Heart right ventricle (tissue), 16 donors: Measurements from ENCODE around the gene PTPRD. TPM values are rescaled to one million over a fixed set of nuclear protein-coding genes. Genes with fewer than 3 reads are reported as not detected.

Experiments used
- ATAC-seq, 8 donors: fragments of 200-7000 bp; cut with Tn5 transposase; one replicate each; pipeline ENCODE4 v1.9.1; 2020; ENCODE audit warnings: mild to moderate bottlenecking in 8 of 8, moderate library complexity in 8 of 8, moderate number of reproducible peaks in 1 of 8
- DNase-seq, 2 donors: peaks; one replicate each; pipeline ENCODE4 v3.0.0-alpha.2; 2020
- H3K27ac ChIP-seq, 10 donors: fragments of 200-600 bp; sonication (generic) in 2 of 10; one replicate each; pipeline versions ENCODE4 v1.5.0 to v1.8.0; 2020 to 2022; ENCODE audit warnings: mild to moderate bottlenecking in 3 of 10
- H3K27me3 ChIP-seq, 7 donors: fragments of 200-600 bp; one replicate each; pipeline ENCODE4 v1.8.0; 2021 to 2022; ENCODE audit warnings: mild to moderate bottlenecking in 2 of 7
- H3K36me3 ChIP-seq, 9 donors: fragments of 200-600 bp; sonication (generic) in 1 of 9; one replicate each; pipeline versions ENCODE4 v1.5.0 to v1.8.0; 2020 to 2022; ENCODE audit warnings: mild to moderate bottlenecking in 2 of 9
- H3K4me1 ChIP-seq, 9 donors: fragments of 200-600 bp; sonication (generic) in 1 of 9; one replicate each; pipeline versions ENCODE4 v1.5.0 to v1.8.0; 2020 to 2022; ENCODE audit warnings: mild to moderate bottlenecking in 4 of 9
- H3K4me3 ChIP-seq, 10 donors: fragments of 200-600 bp; sonication (generic) in 2 of 10; one replicate each; pipeline versions ENCODE4 v1.5.0 to v1.8.0; 2020 to 2022; ENCODE audit warnings: mild to moderate bottlenecking in 7 of 10, moderate library complexity in 2 of 10
- H3K9me3 ChIP-seq, 11 donors: fragments of 200-600 bp in 10 of 11; sonication (generic) in 2 of 11; one replicate each; pipeline versions ENCODE4 v1.5.0 to v1.8.0; 2013 to 2022; ENCODE audit warnings: mild to moderate bottlenecking in 2 of 11, control low read depth in 1 of 11, moderate library complexity in 1 of 11
- whole genome bisulfite sequencing, 2 donors: extraction: QIAGEN DNeasy Blood & Tissue Kit; methylation state at CpG; one replicate each; pipeline ENCODE4 v1.1.7; 2013; ENCODE audit warnings: inconsistent platforms in 1 of 2; 5-methylcytosine and 5-hydroxymethylcytosine counted together
- intact Hi-C, 10 donors: fragments of 100-400 bp; cut with DNase I; formaldehyde crosslinking; loops; one replicate each; pipeline versions ENCODE4 v1.11.1 to v1.14.2; 2022
- polyA plus RNA-seq, 2 donors: library from polyadenylated mRNA; stranded (reverse); fragments of 200-250 nt; gene quantifications; one replicate each; pipeline ENCODE4 v1.2.3, GENCODE V29; 2013
- total RNA-seq, 10 donors: library from RNA; stranded (reverse); fragmentation: NEBNext Ultra II Directional in 3 of 10; extraction: Animal tissue kit (Norgen Biotek cat#: 25700) in 3 of 10; gene quantifications; one replicate each; pipeline versions ENCODE4 v1.2.1 to v1.2.4, GENCODE V29; 2021 to 2023
- TF ChIP-seq, protein P1 (sequence below), 9 donors: fragments of 200-600 bp; sonication (generic) in 2 of 9; IDR thresholded peaks; one replicate each; pipeline versions ENCODE4 v1.5.0 to v1.8.0; 2021 to 2022; ENCODE audit warnings: antibody characterized with exemption in 9 of 9, mild to moderate bottlenecking in 5 of 9, moderate library complexity in 1 of 9
- donor health status: Arrhythmogenic right ventricular cardiomyopathy.
- donor health status: ischemic (EF 13 %, LVEDD 7.1; RV severe dilation, severe dysfunction).
- donor health status: healthy with polysubstance abuse.
- donor health status: DM: no; HTN: yes; CAD: no.
- donor health status: DM: no; HTN: no; CAD: no.
- donor health status: ischemic (EF 25% LVEDD 6.9; RV normal size, moderate dysfunction).
- donor health status: ischemic (EF 25% LVEDD 5.7; RV mildly dilated, moderate dysfunction).
- donor health status: healthy.
- donor health status: DM: yes; HTN: yes; CAD: no.
- donor health status: Ischemic cardiomyopathy.
- donor health status: ischemic (EF 35%, LVEDD 5.7; RV mildly dilated, moderate dysfunction).
- donor health status: nonischemic (EF 11% LVEDD 7.7; RV severe dilation, severe dysfunction).
- donor health status: DM: yes; HTN: yes; CAD: no.
- donor health status: PGD.
- donor health status: ischemic (EF 29% LVEDD 5.4; RV normal size, mild dysfunction).
- donor health status: nonischemic (EF 23%, LVEDD 6.1; RV moderate dilation, normal function).

Gene PTPRD
- total and polyA plus RNA-seq, 12 donors: 1.4 to 25.2 (median 13.0) TPM

DNA sequence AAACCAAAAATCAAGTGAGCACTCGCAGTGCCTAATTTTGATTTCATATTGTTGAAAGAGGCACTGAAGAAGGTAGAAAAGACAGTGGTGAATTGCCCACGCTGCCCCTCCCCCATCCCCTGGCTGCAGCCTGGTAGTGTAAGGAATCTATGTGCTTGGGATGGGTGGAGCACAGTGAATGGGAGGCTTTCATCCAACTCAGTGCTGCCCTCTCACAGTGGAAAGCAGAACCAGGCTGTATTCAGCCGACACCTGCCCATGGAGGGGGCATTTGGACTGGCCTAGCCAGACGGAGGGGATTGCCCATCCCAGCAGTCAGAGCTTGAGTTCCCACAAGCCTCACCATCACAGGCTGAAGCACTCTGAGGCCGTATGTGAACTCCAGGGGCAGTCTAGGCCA is 2012.9 kb downstream of the PTPRD start:
- 92 to 93% methylated on average over 5 of the region's 5 CpGs for WGBS, 2 donors
- no peaks in the 10 kb centered on the region for H3K9me3 ChIP-seq
- intact Hi-C loops: no loop called here
- peaks cover 0 to 8% (median 0%) of the 10 kb centered on the region in 9 donors for H3K4me1 ChIP-seq
- no peak overlapping the region for H3K27ac ChIP-seq
- DNase-seq (no peak), ATAC-seq (peak in 1 of 8 donors; percentile 16)
- H3K4me3 ChIP-seq: no peak overlapping the region
- no peaks in the 10 kb centered on the region for H3K27me3 ChIP-seq
- TF ChIP-seq, protein P1, sequence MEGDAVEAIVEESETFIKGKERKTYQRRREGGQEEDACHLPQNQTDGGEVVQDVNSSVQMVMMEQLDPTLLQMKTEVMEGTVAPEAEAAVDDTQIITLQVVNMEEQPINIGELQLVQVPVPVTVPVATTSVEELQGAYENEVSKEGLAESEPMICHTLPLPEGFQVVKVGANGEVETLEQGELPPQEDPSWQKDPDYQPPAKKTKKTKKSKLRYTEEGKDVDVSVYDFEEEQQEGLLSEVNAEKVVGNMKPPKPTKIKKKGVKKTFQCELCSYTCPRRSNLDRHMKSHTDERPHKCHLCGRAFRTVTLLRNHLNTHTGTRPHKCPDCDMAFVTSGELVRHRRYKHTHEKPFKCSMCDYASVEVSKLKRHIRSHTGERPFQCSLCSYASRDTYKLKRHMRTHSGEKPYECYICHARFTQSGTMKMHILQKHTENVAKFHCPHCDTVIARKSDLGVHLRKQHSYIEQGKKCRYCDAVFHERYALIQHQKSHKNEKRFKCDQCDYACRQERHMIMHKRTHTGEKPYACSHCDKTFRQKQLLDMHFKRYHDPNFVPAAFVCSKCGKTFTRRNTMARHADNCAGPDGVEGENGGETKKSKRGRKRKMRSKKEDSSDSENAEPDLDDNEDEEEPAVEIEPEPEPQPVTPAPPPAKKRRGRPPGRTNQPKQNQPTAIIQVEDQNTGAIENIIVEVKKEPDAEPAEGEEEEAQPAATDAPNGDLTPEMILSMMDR (IDR thresholded peaks at IDR 0.05): no peak
- H3K36me3 ChIP-seq: no peaks in the 10 kb centered on the region

DNA sequence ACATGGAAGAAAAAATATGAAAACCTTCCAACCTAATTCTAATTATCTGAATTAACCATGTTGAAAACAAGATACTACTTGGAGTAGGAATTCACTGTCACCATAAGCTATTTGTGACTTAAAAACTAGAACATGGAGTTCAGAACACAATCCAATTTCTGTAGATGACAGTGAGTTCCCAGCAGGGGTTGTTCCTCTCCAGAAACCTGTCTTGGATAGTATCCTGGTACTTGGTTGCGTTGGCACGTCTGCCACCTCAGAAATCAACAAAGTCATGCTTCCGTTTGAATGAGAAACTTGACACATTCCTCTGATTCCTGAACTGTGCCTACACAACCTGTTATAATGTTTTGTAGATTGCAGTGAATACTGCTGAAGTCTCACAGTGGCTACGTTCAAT is 2023.3 kb downstream of the PTPRD start:
- Histone ChIP-seq H3K27me3 (no peaks in the 10 kb centered on the region), H3K4me3 (no peak overlapping the region), H3K4me1 (no peaks in the 10 kb centered on the region), H3K27ac (no peak overlapping the region), H3K36me3 (no peaks in the 10 kb centered on the region), H3K9me3 (no peaks in the 10 kb centered on the region)
- TF ChIP-seq, protein P1 (IDR thresholded peaks at IDR 0.05): no peak
- intact Hi-C loops: no loop called here
- WGBS, 2 donors: 79 to 85% methylated on average over 4 of the region's 4 CpGs
- ATAC-seq: no peak
- DNase-seq: no peak

DNA sequence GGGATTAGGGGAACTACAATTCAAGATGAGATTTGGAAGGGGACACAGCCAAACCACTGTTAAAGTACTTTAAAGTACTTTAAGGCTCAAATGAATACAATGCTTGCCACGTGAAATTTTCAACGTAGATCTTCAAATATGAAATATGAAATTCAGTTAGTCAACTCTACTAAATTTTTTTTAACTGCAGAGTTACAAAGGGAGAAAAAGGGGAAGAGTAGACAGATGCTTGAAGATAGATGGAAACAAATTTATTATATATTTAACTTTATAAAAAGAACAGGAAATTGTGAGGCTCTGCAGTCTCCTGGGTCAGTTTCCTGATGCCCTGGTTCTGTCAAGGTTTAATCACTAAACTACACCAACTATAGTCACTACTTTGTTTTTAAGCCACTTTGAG is 2027.8 kb downstream of the PTPRD start:
- ATAC-seq: no peak
- intact Hi-C loops: no loop called here
- Histone ChIP-seq H3K36me3 (no peaks in the 10 kb centered on the region), H3K27ac (no peak overlapping the region), H3K9me3 (no peaks in the 10 kb centered on the region), H3K27me3 (no peaks in the 10 kb centered on the region), H3K4me3 (no peak overlapping the region), H3K4me1 (no peaks in the 10 kb centered on the region)
- DNase-seq: no peak
- 77 to 80% methylated on average over 2 of the region's 2 CpGs for WGBS, 2 donors
- TF ChIP-seq, protein P1 (IDR thresholded peaks at IDR 0.05): no peak

DNA sequence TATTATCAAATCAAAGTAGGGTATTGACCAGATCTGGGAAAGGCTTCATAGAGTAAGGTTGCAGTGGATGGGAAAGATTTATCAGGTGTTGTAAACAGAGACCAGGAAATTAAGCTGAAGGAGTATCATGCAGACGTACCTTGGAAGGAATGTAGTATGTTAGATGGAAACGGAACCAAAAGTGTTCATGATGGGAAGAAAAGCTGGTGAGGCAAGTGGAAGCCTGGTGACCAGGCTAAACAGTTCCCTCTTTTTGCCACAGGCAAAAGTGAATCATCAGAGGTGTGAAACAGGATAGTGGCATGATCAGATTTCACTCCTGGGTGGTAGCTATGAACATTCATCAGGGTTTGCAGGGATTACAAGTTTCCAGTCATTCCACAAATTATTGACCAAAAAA is 2033.1 kb downstream of the PTPRD start:
- 84 to 87% methylated on average over 2 of the region's 2 CpGs for WGBS, 2 donors
- intact Hi-C loops: no loop called here
- DNase-seq: no peak
- Histone ChIP-seq H3K4me1 (no peaks in the 10 kb centered on the region), H3K9me3 (no peaks in the 10 kb centered on the region), H3K36me3 (no peaks in the 10 kb centered on the region), H3K27ac (no peak overlapping the region), H3K27me3 (no peaks in the 10 kb centered on the region), H3K4me3 (no peak overlapping the region)
- TF ChIP-seq, protein P1 (IDR thresholded peaks at IDR 0.05): no peak
- no peak for ATAC-seq

DNA sequence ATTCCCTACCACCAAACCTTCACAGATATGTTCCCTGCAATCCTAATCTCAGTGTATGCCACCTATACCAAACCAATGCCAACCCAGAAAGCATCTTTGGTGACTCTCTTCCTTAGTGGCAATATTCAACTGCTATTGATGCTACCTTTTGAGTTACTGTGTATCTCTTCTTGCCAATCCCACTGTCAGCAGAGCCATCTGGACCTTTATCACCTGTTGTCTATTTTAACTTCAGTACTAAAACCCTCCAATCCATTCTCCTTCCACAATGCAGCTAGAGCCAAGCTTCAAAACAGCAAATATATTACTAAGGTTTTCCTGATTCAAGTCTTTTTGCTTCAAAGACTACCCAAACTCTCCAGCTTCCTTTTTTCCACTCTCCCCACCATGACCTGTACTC is 2036.1 kb downstream of the PTPRD start:
- no peaks in the 10 kb centered on the region for H3K36me3 ChIP-seq
- intact Hi-C loops: no loop called here
- H3K9me3 ChIP-seq: no peaks in the 10 kb centered on the region
- peaks cover 0 to 5% (median 0%) of the 10 kb centered on the region in 9 donors for H3K4me1 ChIP-seq
- no peak overlapping the region for H3K27ac ChIP-seq
- DNase-seq (no peak), ATAC-seq (no peak)
- H3K27me3 ChIP-seq: no peaks in the 10 kb centered on the region
- TF ChIP-seq, protein P1 (IDR thresholded peaks at IDR 0.05): no peak
- H3K4me3 ChIP-seq: no peak overlapping the region
